WTC11 (cell line): ENCODE results near the gene ZBTB16. TPM values are rescaled to one million over a fixed set of nuclear protein-coding genes. Genes with fewer than 3 reads are reported as not detected.

Source experiments
- ATAC-seq: fragments of 200-7000 bp; cut with Tn5 transposase; 2 replicates; pipeline ENCODE4 v1.10.0; 2021; ENCODE audit warnings: mild to moderate bottlenecking, moderate library complexity
- CTCF ChIA-PET: fragments of 300-600 bp; sonication (Branson Sonifier 250); formaldehyde crosslinking; loops from one replicate; lab custom pipeline; 2021; ENCODE audit warnings: antibody characterized with exemption; lab: Charles Lee
- POLR2A ChIA-PET: fragments of 350-600 bp; sonication (Branson Sonifier 250); formaldehyde crosslinking; loops from one replicate; lab custom pipeline; 2021; ENCODE audit warnings: antibody characterized with exemption; lab: Charles Lee
- DNase-seq: peaks from one replicate; pipeline ENCODE4 v3.0.0; 2021; ENCODE audit warnings: low spot score
- H3K27ac Mint-ChIP-seq: 2 replicates; pipeline ENCODE4 v1.8.0; 2021; ENCODE audit warnings: mixed read lengths
- H3K27me3 Mint-ChIP-seq: 2 replicates; pipeline ENCODE4 v1.8.0; 2021; ENCODE audit warnings: low read depth, mild to moderate bottlenecking, moderate library complexity, mixed read lengths
- H3K36me3 Mint-ChIP-seq: 2 replicates; pipeline ENCODE4 v1.8.0; 2021; ENCODE audit warnings: mixed read lengths
- H3K4me1 Mint-ChIP-seq: 2 replicates; pipeline ENCODE4 v1.8.0; 2022; ENCODE audit warnings: mixed read lengths
- H3K4me3 Mint-ChIP-seq: 2 replicates; pipeline ENCODE4 v1.8.0; 2021; ENCODE audit warnings: mild to moderate bottlenecking, moderate library complexity, mixed read lengths
- H3K9me3 Mint-ChIP-seq: 2 replicates; pipeline ENCODE4 v1.8.0; 2021; ENCODE audit warnings: mixed read lengths
- ATF1 ChIP-seq: sonication (generic); formaldehyde crosslinking; IDR thresholded peaks from 2 replicates; pipeline ENCODE4 v1.8.1; 2023; ENCODE audit warnings: mild to moderate bottlenecking, moderate library complexity, missing genetic modification reagents
- ATF3 ChIP-seq: sonication (generic); formaldehyde crosslinking; conservative IDR thresholded peaks from 2 replicates; pipeline ENCODE4 v1.8.1; 2022; ENCODE audit warnings: mild to moderate bottlenecking, missing genetic modification reagents
- CREM ChIP-seq: sonication (generic); formaldehyde crosslinking; IDR thresholded peaks from 2 replicates; pipeline ENCODE4 v1.8.1; 2022; ENCODE audit warnings: mild to moderate bottlenecking, missing genetic modification reagents, moderate library complexity
- FOXP1 ChIP-seq: sonication (generic); formaldehyde crosslinking; IDR thresholded peaks from 2 replicates; pipeline ENCODE4 v1.8.0; 2022; ENCODE audit warnings: missing genetic modification reagents, mild to moderate bottlenecking, moderate library complexity, borderline replicate concordance
- GRHL2 ChIP-seq: fragments of 250-450 bp; sonication (Bioruptor Pico); IDR thresholded peaks from 2 replicates; pipeline ENCODE4 v1.8.0; 2022; ENCODE audit warnings: mild to moderate bottlenecking, moderate library complexity; ENCODE audit not compliant: insufficient replicate concordance, severe bottlenecking
- JAZF1 ChIP-seq: fragments of 250-450 bp; sonication (Bioruptor Pico); IDR thresholded peaks from 2 replicates; pipeline ENCODE4 v1.9.0; 2021; ENCODE audit warnings: moderate library complexity, mild to moderate bottlenecking, inconsistent platforms
- MYBL2 ChIP-seq: sonication (generic); formaldehyde crosslinking; IDR thresholded peaks from 2 replicates; pipeline ENCODE4 v1.8.1; 2023; ENCODE audit warnings: mild to moderate bottlenecking, moderate library complexity, missing genetic modification reagents
- NFATC4 ChIP-seq: fragments of 250-450 bp; sonication (Bioruptor Pico); IDR thresholded peaks from 2 replicates; pipeline ENCODE4 v1.9.0; 2021; ENCODE audit warnings: mild to moderate bottlenecking
- NR3C1 ChIP-seq: sonication (generic); formaldehyde crosslinking; conservative IDR thresholded peaks from 2 replicates; pipeline ENCODE4 v1.8.1; 2023; ENCODE audit warnings: low read depth, mild to moderate bottlenecking, missing genetic modification reagents
- PRDM15 ChIP-seq: sonication (generic); formaldehyde crosslinking; IDR thresholded peaks from 2 replicates; pipeline ENCODE4 v1.8.0; 2022; ENCODE audit warnings: missing genetic modification reagents
- ZNF263 ChIP-seq: sonication (generic); formaldehyde crosslinking; IDR thresholded peaks from 2 replicates; pipeline ENCODE4 v1.8.1; 2022; ENCODE audit warnings: low read depth, mild to moderate bottlenecking, moderate library complexity, missing genetic modification reagents
- ZNF317 ChIP-seq: sonication (generic); formaldehyde crosslinking; IDR thresholded peaks from 2 replicates; pipeline ENCODE4 v1.8.1; 2023; ENCODE audit warnings: low read depth, mild to moderate bottlenecking, moderate library complexity, missing genetic modification reagents, borderline replicate concordance
- total RNA-seq: library from RNA; stranded (reverse); gene quantifications from 3 replicates; pipeline ENCODE4 v1.2.3, GENCODE V29; 2021
- TF ChIP-seq, protein P1 (sequence below): sonication (generic); formaldehyde crosslinking; IDR thresholded peaks from 2 replicates; pipeline ENCODE4 v1.8.0; 2023; ENCODE audit warnings: missing genetic modification reagents, mild to moderate bottlenecking, borderline replicate concordance
- TF ChIP-seq, protein P2 (sequence below): sonication (generic); formaldehyde crosslinking; IDR thresholded peaks from 2 replicates; pipeline ENCODE4 v1.8.1; 2022; ENCODE audit warnings: missing genetic modification reagents, borderline replicate concordance
- TF ChIP-seq, protein P3 (sequence below): sonication (generic); formaldehyde crosslinking; IDR thresholded peaks from 2 replicates; pipeline ENCODE4 v1.8.1; 2023; ENCODE audit warnings: mild to moderate bottlenecking, missing genetic modification reagents

The ZBTB16 gene
- total RNA-seq, 1 experiment from 2014 or later: 0.57 TPM

DNA sequence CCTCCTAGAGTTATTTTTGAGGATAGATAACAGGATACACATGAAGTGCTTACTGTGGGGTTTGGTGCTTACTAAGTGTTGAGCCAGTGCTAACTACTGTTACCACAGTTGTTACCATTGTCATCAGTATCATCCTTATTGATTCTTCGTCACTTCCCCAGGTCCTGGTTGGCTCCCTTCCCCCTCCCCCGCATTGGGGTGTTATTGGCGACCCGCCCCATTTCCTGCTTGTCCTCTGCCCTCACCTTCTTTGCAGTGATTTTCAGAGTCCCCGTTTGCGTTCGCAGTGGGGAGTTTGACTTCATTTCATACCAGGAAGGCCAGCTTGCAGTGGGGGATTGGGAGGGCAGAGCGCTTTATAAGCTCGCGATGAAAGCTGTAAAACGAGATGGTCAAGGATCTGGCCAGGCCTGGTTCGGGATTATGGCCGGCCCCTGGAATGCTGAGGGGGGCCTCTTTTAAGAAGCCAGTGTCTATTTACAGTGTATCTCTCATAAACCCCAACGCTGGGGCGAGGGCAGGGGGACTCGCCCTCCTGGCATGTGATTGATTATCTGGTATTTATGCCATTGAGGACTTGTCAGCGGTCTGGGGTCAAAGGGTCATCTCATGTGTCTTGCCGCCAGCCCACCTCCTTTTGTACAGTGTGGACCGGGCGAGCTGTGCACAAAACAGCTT lies 152.1 kb downstream of the ZBTB16 start:
- Mint-ChIP-seq H3K4me1 (peaks cover 36% of the 10 kb centered on the region), H3K9me3 (no peaks in the 10 kb centered on the region), H3K27me3 (no peaks in the 10 kb centered on the region), H3K27ac (no peak overlapping the region), H3K36me3 (no peaks in the 10 kb centered on the region), H3K4me3 (no peak overlapping the region)
- ATAC-seq (peak; percentile 16), DNase-seq (no peak)
- CTCF ChIA-PET: interaction anchor here (0.9 to 1.0 kb wide), 2 partner anchors 40 to 113 kb away, joined by 4 read pairs; no protein-coding TSS in a partner anchor
- POLR2A ChIA-PET: no interaction called here
- TF ChIP-seq, protein P1, sequence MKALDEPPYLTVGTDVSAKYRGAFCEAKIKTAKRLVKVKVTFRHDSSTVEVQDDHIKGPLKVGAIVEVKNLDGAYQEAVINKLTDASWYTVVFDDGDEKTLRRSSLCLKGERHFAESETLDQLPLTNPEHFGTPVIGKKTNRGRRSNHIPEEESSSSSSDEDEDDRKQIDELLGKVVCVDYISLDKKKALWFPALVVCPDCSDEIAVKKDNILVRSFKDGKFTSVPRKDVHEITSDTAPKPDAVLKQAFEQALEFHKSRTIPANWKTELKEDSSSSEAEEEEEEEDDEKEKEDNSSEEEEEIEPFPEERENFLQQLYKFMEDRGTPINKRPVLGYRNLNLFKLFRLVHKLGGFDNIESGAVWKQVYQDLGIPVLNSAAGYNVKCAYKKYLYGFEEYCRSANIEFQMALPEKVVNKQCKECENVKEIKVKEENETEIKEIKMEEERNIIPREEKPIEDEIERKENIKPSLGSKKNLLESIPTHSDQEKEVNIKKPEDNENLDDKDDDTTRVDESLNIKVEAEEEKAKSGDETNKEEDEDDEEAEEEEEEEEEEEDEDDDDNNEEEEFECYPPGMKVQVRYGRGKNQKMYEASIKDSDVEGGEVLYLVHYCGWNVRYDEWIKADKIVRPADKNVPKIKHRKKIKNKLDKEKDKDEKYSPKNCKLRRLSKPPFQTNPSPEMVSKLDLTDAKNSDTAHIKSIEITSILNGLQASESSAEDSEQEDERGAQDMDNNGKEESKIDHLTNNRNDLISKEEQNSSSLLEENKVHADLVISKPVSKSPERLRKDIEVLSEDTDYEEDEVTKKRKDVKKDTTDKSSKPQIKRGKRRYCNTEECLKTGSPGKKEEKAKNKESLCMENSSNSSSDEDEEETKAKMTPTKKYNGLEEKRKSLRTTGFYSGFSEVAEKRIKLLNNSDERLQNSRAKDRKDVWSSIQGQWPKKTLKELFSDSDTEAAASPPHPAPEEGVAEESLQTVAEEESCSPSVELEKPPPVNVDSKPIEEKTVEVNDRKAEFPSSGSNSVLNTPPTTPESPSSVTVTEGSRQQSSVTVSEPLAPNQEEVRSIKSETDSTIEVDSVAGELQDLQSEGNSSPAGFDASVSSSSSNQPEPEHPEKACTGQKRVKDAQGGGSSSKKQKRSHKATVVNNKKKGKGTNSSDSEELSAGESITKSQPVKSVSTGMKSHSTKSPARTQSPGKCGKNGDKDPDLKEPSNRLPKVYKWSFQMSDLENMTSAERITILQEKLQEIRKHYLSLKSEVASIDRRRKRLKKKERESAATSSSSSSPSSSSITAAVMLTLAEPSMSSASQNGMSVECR (CRISPR knock-in tag): no peak
- TF ChIP-seq CREM (CRISPR knock-in tag) (no peak), PRDM15 (CRISPR knock-in tag) (no peak), MYBL2 (CRISPR knock-in tag) (no peak), ATF3 (CRISPR knock-in tag) (no peak), GRHL2 (CRISPR knock-in tag) (no peak), NFATC4 (no peak), ATF1 (no peak), ZNF317 (CRISPR knock-in tag) (no peak), JAZF1 (CRISPR knock-in tag) (no peak), NR3C1 (CRISPR knock-in tag) (no peak), FOXP1 (no peak), ZNF263 (CRISPR knock-in tag) (no peak)
- TF ChIP-seq, protein P2, sequence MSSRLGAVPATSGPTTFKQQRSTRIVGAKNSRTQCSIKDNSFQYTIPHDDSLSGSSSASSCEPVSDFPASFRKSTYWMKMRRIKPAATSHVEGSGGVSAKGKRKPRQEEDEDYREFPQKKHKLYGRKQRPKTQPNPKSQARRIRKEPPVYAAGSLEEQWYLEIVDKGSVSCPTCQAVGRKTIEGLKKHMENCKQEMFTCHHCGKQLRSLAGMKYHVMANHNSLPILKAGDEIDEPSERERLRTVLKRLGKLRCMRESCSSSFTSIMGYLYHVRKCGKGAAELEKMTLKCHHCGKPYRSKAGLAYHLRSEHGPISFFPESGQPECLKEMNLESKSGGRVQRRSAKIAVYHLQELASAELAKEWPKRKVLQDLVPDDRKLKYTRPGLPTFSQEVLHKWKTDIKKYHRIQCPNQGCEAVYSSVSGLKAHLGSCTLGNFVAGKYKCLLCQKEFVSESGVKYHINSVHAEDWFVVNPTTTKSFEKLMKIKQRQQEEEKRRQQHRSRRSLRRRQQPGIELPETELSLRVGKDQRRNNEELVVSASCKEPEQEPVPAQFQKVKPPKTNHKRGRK (CRISPR knock-in tag): no peak
- TF ChIP-seq, protein P3, sequence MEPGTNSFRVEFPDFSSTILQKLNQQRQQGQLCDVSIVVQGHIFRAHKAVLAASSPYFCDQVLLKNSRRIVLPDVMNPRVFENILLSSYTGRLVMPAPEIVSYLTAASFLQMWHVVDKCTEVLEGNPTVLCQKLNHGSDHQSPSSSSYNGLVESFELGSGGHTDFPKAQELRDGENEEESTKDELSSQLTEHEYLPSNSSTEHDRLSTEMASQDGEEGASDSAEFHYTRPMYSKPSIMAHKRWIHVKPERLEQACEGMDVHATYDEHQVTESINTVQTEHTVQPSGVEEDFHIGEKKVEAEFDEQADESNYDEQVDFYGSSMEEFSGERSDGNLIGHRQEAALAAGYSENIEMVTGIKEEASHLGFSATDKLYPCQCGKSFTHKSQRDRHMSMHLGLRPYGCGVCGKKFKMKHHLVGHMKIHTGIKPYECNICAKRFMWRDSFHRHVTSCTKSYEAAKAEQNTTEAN (CRISPR knock-in tag): no peak
